ENCODE measurements around the gene GPR37. TPM values are rescaled to one million over a fixed set of nuclear protein-coding genes. Genes with fewer than 3 reads are reported as not detected.

GPR37 gene
- total and polyA plus RNA-seq, 10 of the 15 experiments (the other 5 are each of a cell fraction or from before 2014, with no cell fraction given) = 0.02 TPM; not detected in 9

DNA sequence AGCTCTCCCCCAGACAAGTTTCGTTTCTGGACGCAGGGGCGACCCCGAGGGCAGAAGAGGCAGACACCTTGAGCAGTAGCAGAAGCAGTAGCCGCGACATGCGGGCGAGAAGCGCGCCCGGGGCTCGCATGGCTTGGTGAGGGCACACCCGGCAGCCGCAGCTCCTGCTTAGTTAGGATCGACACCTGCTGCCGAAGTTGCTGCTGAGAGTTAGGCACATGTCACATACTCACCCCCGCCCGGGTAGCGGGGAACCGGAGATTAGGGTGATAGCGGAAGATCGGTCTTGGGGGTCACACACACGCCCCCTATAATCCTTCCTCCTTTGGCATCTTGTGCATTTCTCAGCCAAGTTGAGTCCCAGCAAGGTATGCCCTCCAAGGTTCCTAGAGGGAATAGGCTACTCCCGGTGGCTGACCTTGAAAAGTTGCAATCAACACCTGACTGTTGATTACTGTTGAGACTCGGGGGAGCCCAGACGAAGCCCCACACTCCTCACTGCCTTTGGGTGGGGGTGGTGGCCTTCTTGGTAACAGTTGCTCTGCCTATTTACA, 668 bp downstream of the GPR37 start:
- SMC1A ChIA-PET (ENCODE audit: uncharacterized antibody, unreplicated experiment) = no interaction called here
- no peaks in the 10 kb centered on the region for H4K20me1 ChIP-seq (ENCODE audit: control insufficient read depth, insufficient read depth)
- no peak overlapping the region for H3K27ac ChIP-seq (ENCODE audit: control insufficient read depth, insufficient read depth)
- in situ Hi-C loops (cut with MboI) = no loop called here
- DNase-seq (ENCODE audit: low read depth, low spot score) (no peak), FAIRE-seq (no peak), ATAC-seq (peak; percentile 70)
- H3K9ac ChIP-seq (ENCODE audit: control insufficient read depth, insufficient read depth, low read length) = no peak overlapping the region
- no peaks in the 10 kb centered on the region for H3K9me3 ChIP-seq (replicated peaks; ENCODE audit: control insufficient read depth, insufficient read depth, low read length)
- peak overlapping the region; percentile 28 for H2AFZ ChIP-seq (ENCODE audit: control insufficient read depth, low read depth, low read length)
- peak overlapping the region; percentile 65; the same call in 1 of the 2 replicates for H3K4me3 ChIP-seq
- peaks cover 10 to 13% of the 10 kb centered on the region in 2 experiments for H3K27me3 ChIP-seq (replicated peaks in 1 of 2; ENCODE audit: control insufficient read depth in 2 of 2, insufficient read depth in 2 of 2, low read length in 1 of 2)
- H3K4me1 ChIP-seq (ENCODE audit: control insufficient read depth, insufficient read depth, low read length) = no peaks in the 10 kb centered on the region; the same call in 1 of the 2 replicates
- no TSS peak for BruUV-seq (replicated peaks)
- H3K36me3 ChIP-seq (ENCODE audit: control insufficient read depth in 2 of 2, insufficient read depth in 2 of 2, low read length in 1 of 2) = no peaks in the 10 kb centered on the region
- 4% methylated on average over 26 of the region's 26 CpGs for WGBS (ENCODE audit: insufficient coverage, insufficient replicate concordance, low lambda C conversion rate, missing lambda C conversion rate)
- H3K79me2 ChIP-seq (ENCODE audit: control insufficient read depth, insufficient read depth, low read length) = no peaks in the 10 kb centered on the region
- H3K4me2 ChIP-seq (ENCODE audit: control insufficient read depth, insufficient read depth) = peak overlapping the region; percentile 58
- CTCF ChIA-PET = no interaction called here
- TF ChIP-seq POLR2A (IDR thresholded peaks at IDR 0.05; ENCODE audit: low read depth, low read length) = no peak
- no peak for TF ChIP-seq RFX5 (IDR thresholded peaks at IDR 0.05; ENCODE audit: low read depth, low read length)
- RAD21 ChIA-PET (ENCODE audit: unreplicated experiment) = no interaction called here
- intact Hi-C loops (cut with micrococcal nuclease; ENCODE audit: unreplicated experiment) = no loop called here
- POLR2A ChIA-PET = no interaction called here

DNA sequence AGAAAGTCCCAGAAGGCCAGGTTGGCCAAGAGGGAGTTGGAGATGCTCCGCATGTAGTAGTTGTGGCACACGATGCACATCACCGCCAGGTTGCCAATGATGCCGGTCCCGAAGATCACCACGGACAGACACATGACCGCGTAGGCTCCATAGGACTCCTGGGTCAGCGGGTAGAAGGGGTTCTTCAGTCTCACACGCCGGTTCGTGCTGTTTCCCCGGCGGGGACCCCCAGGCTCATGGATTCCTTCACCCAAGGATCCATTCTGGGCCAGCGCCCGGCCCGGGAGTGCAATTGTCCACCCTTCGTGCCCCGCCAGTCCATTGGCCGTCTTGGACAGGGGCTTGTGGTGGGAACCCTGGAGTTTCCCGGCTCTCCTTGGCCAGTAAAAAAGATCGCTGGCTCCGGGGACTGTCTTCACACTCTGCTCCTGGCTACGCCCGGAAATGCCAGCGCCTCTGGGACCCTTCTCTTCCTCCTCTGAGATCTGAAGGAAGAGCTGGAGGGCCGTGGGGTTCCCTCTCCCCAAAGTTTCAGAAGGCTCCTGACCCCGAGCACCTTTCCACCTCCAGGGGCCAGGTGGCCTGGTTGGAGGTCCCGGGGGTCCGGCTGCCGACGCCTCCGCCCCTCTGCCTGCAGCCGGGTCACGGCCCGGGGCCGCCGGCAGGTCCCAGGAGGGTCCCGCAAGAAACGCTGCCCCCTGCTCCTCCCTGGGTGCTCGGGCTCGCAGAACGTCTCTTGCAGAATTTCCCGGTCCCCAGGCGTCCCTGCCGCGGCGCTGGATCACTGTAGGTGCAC, 1.3 kb downstream of the GPR37 start:
- Histone ChIP-seq H2AFZ (ENCODE audit: control insufficient read depth, low read depth, low read length) (no peak overlapping the region), H3K4me3 (peak overlapping the region; percentile 65; the same call in 1 of the 2 replicates), H3K9me3 (replicated peaks; ENCODE audit: control insufficient read depth, insufficient read depth, low read length) (no peaks in the 10 kb centered on the region), H3K9ac (ENCODE audit: control insufficient read depth, insufficient read depth, low read length) (no peak overlapping the region), H3K4me2 (ENCODE audit: control insufficient read depth, insufficient read depth) (peak overlapping the region; percentile 58; the same call in 1 of the 2 replicates), H3K27me3 (replicated peaks in 1 of 2; ENCODE audit: control insufficient read depth in 2 of 2, insufficient read depth in 2 of 2, low read length in 1 of 2) (peaks cover 10 to 13% of the 10 kb centered on the region in 2 experiments), H3K36me3 (ENCODE audit: control insufficient read depth in 2 of 2, insufficient read depth in 2 of 2, low read length in 1 of 2) (no peaks in the 10 kb centered on the region), H3K4me1 (ENCODE audit: control insufficient read depth, insufficient read depth, low read length) (no peaks in the 10 kb centered on the region; the same call in 1 of the 2 replicates), H3K79me2 (ENCODE audit: control insufficient read depth, insufficient read depth, low read length) (no peaks in the 10 kb centered on the region), H4K20me1 (ENCODE audit: control insufficient read depth, insufficient read depth) (no peaks in the 10 kb centered on the region), H3K27ac (ENCODE audit: control insufficient read depth, insufficient read depth) (no peak overlapping the region)
- POLR2A ChIA-PET = no interaction called here
- in situ Hi-C loops (cut with MboI) (no loop called here), intact Hi-C loops (cut with micrococcal nuclease; ENCODE audit: unreplicated experiment) (no loop called here)
- no peak for DNase-seq (ENCODE audit: low read depth, low spot score)
- BruUV-seq (replicated peaks) = no TSS peak
- ATAC-seq = no peak
- SMC1A ChIA-PET (ENCODE audit: uncharacterized antibody, unreplicated experiment) = no interaction called here
- RAD21 ChIA-PET (ENCODE audit: unreplicated experiment) = no interaction called here
- WGBS (ENCODE audit: insufficient coverage, insufficient replicate concordance, low lambda C conversion rate, missing lambda C conversion rate) = 26% methylated on average over 47 of the region's 48 CpGs
- no peak for FAIRE-seq
- CTCF ChIA-PET = no interaction called here
- TF ChIP-seq JUND (IDR thresholded peaks at IDR 0.05; ENCODE audit: low read depth, low read length) = no peak
- TF ChIP-seq CTCF (IDR thresholded peaks at IDR 0.05 in 2 of 3, conservative IDR thresholded peaks at IDR 0.05 in 1 of 3; ENCODE audit: control insufficient read depth in 2 of 3, extremely low read depth in 1 of 3, insufficient read depth in 1 of 3, low read depth in 3 of 3, low read length in 3 of 3) = no peak

All from GM12878 (cell line).